ENCODE measurements around the gene ICOS. TPM values are rescaled to one million over a fixed set of nuclear protein-coding genes. Genes with fewer than 3 reads are reported as not detected.

Gene ICOS
- total RNA-seq, 1 donor from 2014 or later, result 3.0 TPM

DNA sequence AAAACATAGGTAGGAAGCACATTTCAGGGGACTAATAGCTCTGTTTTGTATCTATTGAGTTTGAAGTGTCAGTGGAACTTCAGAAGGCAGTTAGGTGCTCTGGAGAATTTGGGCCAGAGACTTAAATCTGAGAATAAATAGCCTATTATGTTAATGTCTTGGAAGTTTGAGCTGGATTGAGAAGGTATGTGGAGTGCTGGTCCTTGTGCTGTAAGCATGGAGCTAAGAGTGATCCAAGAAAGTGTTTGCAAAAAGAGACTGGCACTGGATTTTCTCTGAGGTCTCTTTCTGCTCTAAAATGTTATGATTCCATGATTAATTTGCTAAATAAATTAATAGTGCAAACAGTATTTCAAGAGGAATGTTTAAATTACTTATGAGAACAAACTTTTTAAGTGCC lies 63.3 kb downstream of the ICOS start:
- intact Hi-C loops (cut with DNase I), result no loop called here
- DNase-seq, result no peak
- peak; percentile 60 to 66 for ATAC-seq

DNA sequence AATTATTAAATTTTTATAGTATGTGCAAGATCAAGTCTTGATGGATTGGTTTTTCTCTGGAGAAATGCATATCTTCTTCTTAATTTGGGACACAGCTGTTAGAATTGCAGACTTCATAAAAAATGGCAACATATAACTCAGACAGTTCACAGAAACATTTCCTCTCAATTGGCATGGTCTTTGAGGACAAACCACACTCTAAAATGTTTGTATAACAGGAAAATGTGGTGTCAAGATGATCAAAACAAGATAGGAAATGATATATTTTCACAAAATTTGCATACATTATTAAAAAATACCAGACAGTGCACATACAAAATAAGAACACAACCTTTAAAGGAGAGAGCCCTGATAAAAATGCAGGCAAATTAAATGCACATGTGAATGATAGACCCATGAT lies 63.9 kb downstream of the ICOS start:
- Histone ChIP-seq H3K27ac (no peak overlapping the region), H3K4me3 (no peak overlapping the region), H3K27me3 (ENCODE audit: low read depth) (no peaks in the 10 kb centered on the region), H3K9me3 (no peaks in the 10 kb centered on the region), H3K4me1 (peaks cover 14% of the 10 kb centered on the region), H3K36me3 (no peaks in the 10 kb centered on the region)
- intact Hi-C loops (cut with DNase I), result no loop called here
- ATAC-seq, result no peak
- TF ChIP-seq, protein P1, sequence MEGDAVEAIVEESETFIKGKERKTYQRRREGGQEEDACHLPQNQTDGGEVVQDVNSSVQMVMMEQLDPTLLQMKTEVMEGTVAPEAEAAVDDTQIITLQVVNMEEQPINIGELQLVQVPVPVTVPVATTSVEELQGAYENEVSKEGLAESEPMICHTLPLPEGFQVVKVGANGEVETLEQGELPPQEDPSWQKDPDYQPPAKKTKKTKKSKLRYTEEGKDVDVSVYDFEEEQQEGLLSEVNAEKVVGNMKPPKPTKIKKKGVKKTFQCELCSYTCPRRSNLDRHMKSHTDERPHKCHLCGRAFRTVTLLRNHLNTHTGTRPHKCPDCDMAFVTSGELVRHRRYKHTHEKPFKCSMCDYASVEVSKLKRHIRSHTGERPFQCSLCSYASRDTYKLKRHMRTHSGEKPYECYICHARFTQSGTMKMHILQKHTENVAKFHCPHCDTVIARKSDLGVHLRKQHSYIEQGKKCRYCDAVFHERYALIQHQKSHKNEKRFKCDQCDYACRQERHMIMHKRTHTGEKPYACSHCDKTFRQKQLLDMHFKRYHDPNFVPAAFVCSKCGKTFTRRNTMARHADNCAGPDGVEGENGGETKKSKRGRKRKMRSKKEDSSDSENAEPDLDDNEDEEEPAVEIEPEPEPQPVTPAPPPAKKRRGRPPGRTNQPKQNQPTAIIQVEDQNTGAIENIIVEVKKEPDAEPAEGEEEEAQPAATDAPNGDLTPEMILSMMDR (IDR thresholded peaks at IDR 0.05), result no peak
- no peak for DNase-seq

More for the DNA sequence above, 63.3 kb downstream of the ICOS start:
- no peak overlapping the region for H3K27ac ChIP-seq
- H3K27me3 ChIP-seq (ENCODE audit: low read depth), result no peaks in the 10 kb centered on the region
- H3K9me3 ChIP-seq, result no peaks in the 10 kb centered on the region
- peaks cover 14% of the 10 kb centered on the region for H3K4me1 ChIP-seq
- no peaks in the 10 kb centered on the region for H3K36me3 ChIP-seq
- no peak overlapping the region for H3K4me3 ChIP-seq
- TF ChIP-seq, protein P1 (IDR thresholded peaks at IDR 0.05), result no peak

DNA sequence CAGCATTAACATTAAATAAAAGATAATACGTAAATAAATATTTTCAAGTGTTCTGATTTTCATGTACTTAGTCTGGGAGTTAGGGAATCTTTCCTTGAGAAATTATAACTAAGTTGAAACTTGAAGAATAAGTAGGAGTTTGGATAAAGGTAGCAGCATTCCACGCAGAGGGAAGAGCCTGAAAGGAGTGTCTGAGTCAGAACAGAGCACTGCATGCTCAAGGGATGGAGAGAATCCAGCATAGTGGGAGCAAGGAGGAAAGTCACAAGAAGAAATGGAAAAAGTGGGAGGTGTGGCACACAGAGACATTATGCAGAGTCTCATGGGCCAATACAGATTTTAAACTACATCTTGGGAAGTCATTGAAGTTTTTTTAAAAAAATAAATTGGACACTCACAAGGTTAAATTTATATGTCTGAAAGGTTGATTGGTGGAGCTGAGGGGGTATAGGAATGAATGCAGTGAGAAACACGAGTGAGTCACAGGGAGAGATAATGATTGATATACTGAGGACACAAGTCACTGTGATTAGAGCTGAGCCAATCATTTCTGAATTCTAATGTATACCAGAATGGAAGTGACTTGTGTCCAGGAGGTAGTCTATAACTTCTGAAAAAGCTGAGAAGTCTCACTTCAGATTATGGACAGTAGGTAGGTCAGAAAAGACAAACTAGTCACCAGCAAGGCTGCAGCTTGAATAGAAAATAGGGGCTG lies 66.9 kb downstream of the ICOS start:
- H3K4me1 ChIP-seq, result peaks cover 14% of the 10 kb centered on the region
- H3K36me3 ChIP-seq, result no peaks in the 10 kb centered on the region
- no peak overlapping the region for H3K4me3 ChIP-seq
- TF ChIP-seq, protein P1 (IDR thresholded peaks at IDR 0.05), result no peak
- intact Hi-C loops (cut with DNase I), result no loop called here
- ATAC-seq (no peak), DNase-seq (no peak)
- H3K27me3 ChIP-seq (ENCODE audit: low read depth), result no peaks in the 10 kb centered on the region
- no peaks in the 10 kb centered on the region for H3K9me3 ChIP-seq
- no peak overlapping the region for H3K27ac ChIP-seq

GRCh38 chr2:204004912-204005311 lies 68.3 kb downstream of the ICOS start:
- ATAC-seq, result no peak
- Histone ChIP-seq H3K27ac (no peak overlapping the region), H3K9me3 (no peaks in the 10 kb centered on the region), H3K36me3 (no peaks in the 10 kb centered on the region), H3K27me3 (ENCODE audit: low read depth) (no peaks in the 10 kb centered on the region), H3K4me3 (no peak overlapping the region), H3K4me1 (peaks cover under 1% of the 10 kb centered on the region)
- intact Hi-C loops (cut with DNase I), result no loop called here
- no peak for DNase-seq
- TF ChIP-seq, protein P1 (IDR thresholded peaks at IDR 0.05), result no peak

DNA sequence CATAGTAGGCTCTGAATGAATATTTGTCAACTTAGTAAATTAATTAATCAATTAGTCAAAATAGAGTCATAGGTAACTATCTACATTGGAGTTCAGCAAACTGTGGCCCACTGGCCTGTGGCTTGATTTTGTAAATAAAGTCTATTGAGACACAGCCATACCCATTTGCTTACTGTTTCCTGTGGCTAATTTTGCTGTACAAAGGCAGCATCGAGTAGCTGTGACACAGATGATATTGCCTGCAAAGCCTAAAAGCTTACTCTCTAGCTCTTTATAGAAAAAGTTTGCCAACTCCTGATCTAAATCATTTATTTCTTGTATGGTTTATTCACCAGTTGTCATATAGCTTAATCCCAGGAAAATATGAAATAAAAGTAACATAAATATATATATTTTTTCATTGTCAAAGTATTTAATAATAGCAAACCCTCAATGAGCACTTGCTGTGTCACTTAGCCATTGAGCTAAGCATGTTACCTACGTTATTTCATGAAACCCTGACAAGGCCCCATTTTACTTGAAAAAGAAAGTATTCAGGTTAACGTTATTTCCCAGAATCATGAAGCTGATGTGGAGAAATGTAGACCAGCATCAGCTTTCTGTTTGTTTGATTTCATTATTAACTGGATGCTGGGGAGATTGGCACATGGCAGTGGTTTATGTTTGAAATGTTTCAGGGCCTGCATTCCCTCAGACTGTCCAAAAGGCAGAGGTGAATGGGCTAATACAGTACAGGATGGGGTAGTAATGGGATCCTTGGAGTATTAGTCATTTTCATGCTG lies 69.6 kb downstream of the ICOS start:
- no peaks in the 10 kb centered on the region for H3K9me3 ChIP-seq
- ATAC-seq, result no peak

More for the DNA sequence above, 69.6 kb downstream of the ICOS start:
- Histone ChIP-seq H3K4me3 (no peak overlapping the region), H3K4me1 (no peaks in the 10 kb centered on the region), H3K27ac (no peak overlapping the region), H3K36me3 (no peaks in the 10 kb centered on the region), H3K27me3 (ENCODE audit: low read depth) (no peaks in the 10 kb centered on the region)
- TF ChIP-seq, protein P1 (IDR thresholded peaks at IDR 0.05), result no peak
- DNase-seq, result no peak
- intact Hi-C loops (cut with DNase I), result no loop called here

Data from lower lobe of right lung (tissue), 2 donors.